COLO668 (cell line): Measurements from ENCODE around the gene SH3D19.

Source experiments
- DNase-seq: peaks from one replicate; lab custom pipeline; 2025; ENCODE audit not compliant: unreplicated experiment; lab: John Stamatoyannopoulos, UW

The SH3D19 gene

DNA sequence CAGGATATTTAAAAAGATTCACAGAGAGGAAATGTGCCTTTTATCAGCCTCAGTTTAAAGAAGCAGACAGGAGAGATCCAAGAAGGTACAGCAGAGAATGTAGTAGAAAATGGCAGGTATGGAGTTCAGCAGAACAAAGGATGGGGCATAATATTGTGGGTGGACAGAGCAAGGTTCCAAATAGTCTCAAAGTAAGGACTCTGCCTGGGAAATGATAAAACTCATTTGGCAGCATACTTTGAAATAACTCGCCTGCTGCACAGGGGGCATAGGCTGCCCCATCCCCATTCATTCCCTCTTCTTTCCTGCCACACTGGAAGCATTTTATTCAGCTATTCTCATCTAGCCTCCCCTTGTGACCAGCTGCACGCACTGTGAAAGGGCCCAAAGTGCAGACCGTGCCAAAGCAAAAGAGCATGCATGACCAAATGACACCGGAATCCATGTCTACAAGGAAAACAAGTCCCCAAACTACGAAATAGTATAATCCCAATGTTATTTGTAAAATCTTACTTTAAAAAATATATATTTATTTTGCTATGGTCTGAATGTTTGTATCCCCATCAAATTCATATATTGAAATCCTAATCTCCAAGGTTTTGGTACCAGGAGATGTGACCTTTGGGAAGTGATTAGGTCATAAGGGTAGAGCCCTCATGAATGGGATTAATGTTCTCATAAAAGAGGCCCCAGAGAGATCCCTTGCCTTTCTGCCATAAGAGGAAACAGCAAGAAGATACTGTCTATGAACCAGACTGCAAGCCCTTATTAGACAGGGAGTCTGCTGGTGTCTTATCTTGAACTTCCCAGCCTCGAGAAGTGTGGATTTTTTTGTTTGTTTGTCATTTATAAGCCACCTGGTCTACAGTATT is 125.8 kb downstream of the SH3D19 start:
- no peak for DNase-seq

DNA sequence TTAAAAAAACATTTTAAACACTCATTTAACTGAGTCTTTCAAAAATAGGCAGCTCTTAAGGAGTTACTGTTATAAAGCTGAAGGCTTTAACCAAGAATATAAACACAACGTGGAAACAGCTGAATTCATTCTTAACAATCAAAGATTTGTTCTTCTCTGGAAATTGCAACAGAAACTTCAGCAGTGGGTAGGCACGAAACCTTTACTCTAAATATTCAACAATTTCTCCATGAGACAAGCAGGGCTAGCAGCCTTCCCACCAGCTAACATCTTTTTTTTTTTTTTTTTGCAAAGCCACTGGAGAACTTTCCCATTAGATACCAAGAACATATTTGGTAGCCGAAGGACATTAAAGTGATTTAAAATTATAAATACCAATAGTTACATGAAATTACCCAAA is 126.7 kb downstream of the SH3D19 start:
- DNase-seq = no peak

DNA sequence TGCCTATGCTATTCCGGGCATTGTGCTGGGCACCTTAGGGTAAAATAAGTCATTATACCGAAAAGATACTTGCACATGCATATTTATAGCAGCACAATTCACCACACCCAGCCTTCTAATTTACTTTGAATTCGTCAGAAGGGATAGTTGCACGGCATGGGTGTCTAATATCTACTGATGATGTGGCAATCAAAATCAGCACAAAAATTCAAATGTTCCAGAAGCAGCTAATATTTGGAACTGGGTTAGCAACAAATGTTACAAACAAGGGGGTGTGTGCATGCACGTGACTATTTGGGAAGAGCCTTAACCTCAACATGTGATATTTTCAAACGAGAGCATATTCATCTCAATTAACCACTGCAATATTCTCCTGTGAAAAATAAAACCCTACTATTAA is 128.2 kb downstream of the SH3D19 start:
- no peak for DNase-seq

DNA sequence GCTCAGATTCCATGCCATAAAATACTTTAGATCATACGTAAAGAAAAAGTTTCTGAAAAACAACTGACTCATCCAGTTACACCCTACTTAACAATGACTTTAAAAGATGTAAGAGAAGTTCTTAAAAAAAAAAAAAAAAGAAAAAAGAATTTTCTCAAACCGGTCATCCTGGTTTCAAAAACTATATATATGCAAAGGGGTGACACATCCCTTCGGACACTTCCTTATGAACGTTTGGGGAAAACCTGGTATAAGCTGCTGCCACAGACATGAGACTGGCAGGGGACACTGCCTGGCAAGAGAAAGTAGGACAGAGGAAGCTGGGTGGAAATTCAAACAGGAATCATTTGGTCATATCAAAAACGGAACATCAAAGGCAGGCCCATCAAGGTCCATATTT is 129.6 kb downstream of the SH3D19 start:
- no peak for DNase-seq

DNA sequence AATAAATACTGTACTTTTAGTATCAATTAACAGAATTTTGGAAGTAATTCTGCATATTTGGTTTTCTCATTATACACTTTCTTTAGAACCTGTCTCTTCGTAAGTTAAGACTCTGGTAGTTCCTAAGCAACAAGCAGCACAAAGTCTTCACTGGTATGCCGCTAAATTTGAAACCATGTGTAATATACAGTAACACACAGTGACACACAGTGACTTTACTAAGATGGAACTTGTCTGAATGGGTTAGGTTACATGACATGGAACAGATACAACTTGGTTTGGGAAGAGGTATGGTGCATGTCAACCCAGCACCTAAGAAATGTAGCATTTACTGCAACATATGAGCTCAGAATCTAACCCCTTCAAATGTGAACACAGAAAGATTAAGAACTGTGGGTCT is 132.0 kb downstream of the SH3D19 start:
- DNase-seq = no peak

DNA sequence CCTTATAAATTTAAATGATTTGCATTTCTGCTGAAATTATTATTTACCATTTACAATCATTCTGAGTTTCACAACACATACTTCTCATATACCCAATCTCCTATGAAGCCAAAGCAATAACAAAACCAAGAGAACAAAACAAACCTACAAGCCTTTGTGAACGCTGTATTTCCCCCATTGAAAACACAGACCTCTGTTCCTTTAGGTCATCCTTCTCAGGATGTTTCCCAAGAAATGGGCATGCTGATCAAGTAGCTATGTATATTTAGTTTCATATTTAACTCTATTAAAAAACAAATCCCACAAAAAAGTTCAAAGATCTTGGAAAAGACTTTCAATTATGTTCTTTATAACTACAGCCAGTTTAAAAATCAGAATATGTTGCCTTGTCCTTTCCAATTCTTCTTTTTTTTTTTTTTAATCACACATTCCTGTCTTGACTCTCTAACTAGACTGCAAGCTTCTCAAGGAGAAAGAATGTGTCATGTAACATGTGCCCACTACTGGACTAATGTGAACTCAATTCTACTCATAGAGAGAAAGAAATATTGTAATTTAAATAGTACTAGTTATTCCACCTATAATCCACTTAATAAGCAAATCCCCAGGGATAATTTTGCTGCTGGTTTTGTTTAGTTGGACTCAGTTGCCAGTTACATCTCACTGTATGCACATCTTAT is 132.7 kb downstream of the SH3D19 start:
- DNase-seq = no peak

DNA sequence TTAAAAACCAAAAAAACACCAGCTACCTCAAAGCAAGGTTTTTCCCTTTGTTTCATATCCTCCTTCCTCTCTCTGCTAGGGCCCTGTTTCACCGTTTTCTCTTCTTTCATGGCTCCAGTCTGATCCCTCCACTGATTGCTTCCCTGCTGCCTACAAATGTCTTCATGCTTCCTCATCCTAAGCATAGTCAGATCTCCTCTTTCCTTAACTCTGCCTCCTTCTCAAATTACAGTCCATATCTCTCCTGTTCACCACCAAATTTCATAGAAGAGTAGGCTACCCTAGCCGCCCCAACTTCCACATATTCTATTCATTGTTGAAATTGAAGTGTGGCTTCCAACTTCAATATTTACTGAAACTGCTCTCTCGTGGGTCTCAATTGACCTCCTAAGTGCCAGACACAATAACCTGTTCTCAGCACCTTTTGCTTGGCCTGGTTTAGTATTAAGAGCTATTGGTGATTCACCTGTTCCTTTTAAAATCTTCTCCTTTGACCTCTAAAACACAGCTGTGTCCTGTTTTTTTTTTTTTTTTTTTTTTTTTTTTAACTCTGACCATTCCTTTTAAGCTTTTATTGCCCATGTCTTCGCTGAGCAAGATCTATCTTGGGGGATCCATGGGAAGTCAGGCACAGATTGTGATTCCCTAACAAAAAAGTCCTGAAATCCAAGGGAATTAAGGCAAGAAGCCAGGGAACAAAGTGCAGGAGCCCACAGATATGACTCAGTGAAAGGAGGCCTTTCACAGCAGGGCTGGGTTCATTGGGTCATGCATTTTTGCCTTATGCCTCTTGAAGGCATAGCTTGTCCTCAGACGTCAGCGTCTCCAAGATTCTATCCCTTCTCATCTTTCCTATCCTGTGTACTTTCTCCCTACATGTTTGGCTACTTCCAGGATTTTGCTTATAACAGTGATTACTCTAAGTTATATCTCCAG is 140.6 kb downstream of the SH3D19 start:
- no peak for DNase-seq

DNA sequence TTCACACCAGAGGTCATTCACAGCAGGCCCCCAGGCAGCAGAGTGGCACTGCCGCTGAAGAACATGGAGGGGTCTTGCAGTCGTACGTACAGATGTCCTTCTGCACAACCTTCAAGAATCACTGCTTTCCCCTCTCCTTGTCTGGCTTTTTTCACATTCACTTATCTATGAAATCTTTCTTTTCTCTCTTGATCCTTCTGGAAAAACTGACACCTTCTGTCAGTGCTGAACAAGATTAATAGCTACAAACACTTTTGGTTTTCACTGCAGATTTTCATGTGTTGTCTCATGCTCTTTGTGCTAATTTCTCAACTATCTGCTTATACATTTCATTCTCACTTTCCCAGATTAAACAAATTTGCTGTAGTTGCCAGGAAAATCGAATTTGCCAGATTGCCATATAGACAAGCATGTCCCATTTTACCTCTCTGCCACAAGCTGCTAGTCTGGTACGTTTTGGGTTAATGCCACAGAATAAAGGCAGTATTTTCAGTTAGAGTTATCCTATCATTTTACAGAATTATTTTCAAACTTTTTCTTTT is 142.9 kb downstream of the SH3D19 start:
- DNase-seq = no peak

DNA sequence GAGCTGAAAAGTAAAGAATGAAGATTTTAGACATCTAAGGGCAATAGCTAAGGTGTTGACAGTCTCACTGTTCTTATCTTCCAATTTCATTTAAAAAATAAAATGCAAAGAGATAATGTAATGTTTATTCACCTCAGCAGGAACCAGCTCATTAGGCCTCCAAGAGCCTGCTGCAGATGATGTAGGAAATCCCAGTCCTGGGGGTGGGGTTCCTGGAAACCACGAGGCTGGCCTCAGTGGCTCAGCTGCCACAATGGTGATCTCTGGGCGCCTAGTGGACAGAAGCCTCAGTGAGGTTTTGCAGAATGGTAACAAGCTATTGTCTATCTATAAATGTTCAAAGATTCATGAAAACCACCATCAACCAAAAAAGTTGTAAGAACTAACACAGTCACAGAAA is 148.7 kb downstream of the SH3D19 start:
- DNase-seq = no peak

DNA sequence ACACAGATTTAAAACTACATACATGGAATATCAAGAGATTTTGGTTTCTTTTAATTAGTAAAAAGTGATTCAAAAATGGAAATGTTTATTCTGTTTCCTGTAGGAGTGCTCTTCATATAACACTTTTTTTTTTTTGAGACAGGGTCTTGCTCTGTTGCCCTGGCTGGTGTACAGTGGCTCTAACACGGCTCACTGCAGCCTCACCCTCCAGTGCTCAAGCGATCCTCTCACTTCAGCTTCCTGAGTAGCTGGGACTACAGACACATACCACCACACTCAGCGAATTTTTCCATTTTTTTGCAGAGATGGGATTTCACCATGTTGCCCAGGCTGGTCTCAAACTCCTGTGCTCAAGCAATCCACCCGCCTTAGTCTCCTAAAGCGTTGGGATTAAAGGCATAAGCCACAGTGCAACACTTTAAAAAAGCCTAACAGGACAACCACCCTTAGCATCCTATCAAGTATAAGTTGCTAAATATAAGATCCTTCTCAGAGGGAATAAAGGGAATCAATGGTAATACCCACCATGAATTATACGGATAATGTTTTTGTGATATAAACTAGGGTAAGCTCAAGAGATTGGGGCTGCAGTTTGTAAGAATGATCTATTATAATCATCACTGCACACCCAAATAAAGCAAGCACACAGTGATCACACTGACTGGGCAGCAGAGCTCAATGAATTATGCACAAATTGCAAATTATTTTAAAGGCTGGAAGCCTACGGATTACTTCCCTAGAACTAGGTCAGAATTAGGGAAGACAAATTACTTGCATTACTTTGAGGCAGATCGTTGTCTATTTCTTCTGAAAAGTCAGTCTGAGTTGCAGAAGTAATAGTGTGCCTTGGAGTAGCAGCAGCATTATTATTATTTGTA is 149.4 kb downstream of the SH3D19 start:
- DNase-seq = no peak

DNA sequence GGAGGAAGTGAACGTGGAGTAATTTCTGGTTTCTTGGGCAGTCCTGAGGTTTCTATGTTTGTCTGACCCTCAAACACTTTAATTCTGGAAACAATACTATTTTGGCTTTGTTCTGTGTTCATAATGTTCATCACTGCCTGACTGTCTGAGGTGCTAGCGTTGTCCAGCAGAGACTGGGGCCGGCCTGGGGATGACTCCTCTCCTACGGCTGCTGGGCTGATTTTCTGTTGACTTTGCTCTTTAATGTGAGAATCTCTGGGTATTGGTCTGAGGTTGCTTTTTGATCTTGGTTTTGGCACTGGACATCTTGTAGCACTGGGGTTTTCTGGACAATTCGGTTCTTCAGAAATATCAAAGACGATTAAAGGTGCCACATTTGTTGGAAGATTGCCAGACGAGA is 150.2 kb downstream of the SH3D19 start:
- DNase-seq = no peak

DNA sequence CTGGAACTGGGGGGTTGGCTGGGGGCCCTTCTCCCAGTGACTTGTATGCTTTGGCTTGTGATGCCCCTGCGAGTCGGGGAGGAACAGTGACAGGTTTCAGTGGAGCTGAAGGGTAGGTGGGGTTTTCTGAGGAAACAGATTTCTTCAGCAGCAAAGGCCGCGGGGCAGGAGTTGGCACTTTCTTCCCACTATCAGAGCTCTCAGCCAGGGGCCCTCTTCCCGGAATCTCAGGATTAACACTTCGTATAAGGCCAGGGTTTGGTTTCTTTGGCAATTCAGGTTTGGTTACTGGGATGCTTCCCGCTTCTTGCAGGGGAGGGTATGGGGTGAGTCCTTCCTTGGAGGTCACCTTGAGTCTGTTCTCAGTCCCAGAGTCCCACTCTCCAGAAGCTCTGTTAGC is 150.6 kb downstream of the SH3D19 start:
- no peak for DNase-seq

DNA sequence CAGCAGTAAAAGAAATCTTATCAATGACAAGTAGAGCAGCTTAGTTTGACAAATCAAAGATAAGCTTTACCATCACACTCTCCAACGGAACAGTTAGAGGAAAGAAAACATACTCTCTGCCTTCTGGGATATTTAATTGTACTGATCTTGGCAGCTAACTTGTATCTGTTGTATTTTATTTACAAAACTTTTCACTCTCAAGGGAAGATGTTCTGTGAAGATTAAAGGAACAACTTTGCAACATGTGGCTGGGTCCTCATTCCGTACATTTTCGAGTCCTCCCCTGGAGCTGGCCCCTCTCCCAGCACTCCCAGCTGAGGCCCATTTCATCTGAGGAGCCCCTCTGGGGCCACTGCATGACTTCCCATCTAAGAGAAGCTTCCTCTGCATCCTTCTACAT is 151.5 kb downstream of the SH3D19 start:
- no peak for DNase-seq

DNA sequence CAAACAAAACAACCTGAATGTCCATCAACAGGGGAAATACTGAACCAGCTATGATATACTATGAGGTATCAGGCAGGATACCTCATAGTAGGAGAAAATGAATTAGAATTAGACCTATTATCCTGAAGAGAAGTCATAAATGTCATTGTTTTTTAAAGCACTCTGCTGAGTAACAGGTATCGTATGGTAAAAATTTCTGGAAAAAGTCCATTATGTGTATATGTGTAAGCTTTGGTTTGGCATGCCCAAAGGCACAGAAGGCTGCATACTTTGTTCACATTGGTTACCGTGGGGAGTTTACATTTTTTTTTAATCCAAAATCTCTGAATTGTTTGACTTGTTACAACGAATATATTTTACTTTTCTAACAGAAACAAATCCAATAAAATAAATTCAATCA is 155.5 kb downstream of the SH3D19 start:
- DNase-seq = no peak

DNA sequence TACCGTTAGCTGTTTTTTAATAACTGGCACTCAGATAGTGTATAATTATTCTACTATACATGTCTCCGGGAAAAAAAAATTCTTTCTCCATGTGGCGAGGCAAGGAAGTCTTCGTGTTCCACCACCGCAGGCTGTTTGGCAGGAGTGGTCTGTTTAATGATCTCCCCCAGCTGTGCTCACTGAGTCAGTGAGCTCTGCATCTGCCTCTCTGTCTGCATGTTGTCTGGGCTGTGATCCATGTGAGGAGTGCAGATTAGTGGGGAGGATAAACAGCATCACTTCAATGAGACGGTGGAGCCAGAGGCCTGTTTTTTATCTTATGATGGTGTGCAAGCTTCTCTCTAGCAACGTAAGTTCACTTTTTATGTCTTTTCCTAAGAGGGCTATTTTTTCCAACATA is 156.2 kb downstream of the SH3D19 start:
- no peak for DNase-seq

DNA sequence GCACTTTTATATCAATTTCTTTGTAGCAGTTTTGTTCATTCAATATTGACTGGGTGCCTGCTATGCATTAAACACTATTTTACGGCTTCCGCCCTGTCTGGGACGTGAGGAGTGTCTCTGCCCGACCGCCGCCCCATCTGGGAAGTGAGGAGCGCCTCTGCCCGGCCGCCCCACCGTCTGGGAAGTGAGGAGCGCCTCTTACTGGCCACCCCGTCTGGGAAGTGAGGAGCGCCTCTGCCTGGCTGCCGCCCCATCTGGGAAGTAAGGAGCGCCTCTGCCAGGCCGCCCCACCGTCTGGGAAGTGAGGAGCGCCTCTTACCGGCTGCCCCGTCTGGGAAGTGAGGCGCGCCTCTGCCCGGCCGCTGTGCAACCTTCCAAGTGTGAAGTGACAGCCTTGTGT is 157.8 kb downstream of the SH3D19 start:
- no peak for DNase-seq

DNA sequence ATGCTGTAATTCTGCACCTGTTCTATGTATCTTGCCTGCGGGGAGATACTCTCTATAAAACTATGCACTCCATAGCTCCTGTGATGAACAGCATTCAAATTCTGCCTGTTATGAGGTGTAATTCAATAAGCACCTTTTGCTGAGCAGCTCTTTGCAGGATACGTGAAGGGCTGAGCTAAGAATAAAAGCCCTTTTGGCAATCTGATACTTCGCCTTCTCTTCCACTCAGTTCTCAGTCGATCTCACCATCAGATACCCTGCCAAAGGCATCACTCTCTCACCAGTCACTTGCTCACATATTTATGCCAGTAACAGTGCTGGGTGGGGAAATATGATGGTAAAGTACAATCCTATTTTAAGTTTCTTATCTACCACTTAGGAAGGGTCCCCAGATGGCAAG is 158.8 kb downstream of the SH3D19 start:
- no peak for DNase-seq

DNA sequence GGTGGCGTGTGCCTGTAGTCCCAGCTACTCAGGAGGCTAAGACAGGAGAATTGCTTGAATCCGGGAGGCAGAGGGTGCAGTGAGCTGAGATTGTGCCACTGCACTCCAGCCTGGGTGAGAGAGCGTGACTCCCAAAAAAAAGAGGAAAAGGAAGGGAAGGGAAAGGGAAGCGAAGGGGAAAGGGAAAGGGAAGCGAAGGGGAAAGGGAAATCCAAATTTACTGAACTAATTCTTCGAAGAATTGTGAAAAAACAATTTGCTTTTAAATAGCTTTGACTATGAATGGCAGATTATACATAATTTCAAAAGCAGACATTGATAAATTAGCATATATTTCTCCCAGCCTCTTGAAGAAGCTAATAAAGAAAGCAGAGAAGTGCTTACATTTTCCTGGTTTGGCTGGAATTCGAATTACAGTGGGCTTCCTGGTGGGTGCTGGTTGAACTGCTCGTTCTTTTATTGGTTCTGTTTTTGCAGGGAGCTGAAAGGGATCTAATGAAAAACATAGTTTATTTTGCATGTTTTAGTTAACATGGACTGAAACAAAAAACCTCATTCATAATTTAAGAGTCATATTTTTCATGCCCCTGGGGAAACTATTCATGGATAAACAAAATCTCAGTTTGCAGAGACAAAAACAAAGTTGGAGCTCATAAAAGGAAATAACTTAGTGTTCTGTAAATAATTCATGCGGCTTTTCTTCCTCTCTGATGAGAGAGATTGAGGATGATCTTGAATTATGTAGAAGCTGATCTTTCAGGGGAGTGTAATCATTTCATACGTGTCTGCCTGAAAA is 160.0 kb downstream of the SH3D19 start:
- no peak for DNase-seq

DNA sequence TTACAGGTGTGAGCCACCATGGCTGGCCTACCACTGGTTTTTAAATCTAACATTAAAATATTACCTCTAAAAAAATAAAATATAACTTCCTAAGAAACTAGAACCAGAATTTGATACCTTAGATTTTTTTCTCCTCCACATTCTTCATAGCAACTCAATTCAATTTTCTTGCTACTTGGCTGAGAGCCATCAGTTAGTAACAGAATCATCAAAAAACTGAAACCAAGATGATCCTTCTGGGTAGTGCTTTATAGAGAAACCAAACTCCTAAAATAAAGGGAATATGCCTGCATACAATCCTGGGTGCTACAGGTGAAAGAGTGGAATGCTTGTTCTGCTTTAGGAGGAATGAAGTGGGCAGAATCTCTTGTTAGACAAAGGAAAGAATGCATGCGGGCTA is 161.6 kb downstream of the SH3D19 start:
- no peak for DNase-seq

DNA sequence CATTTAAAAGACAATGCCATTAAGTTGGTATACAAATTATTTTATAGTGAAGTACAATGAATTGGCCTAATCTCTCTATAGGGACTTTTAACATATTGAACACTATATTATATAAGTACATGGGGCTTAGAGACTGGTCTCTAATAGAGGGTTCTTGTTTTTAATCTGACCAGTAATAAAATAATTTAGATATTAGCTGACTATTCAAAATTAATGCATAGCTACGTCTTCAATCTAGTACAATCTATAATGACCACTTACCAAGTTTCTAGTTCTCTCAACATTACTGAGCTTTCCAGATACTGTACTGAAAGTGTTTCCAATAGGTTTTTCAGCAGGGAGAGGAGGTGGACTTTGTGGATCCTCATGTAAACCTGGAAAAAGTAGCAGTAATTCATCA is 166.4 kb downstream of the SH3D19 start:
- no peak for DNase-seq
